LHCN-M2 (cell line): Measurements from ENCODE around the gene IL10RB. TPM values are rescaled to one million over a fixed set of nuclear protein-coding genes. Genes with fewer than 3 reads are reported as not detected.
A peak's percentile ranks its signal among the peaks of the same experiment; 100 is the strongest.

ENCODE experiments used
- DNase-seq: peaks from one replicate; pipeline ENCODE4 v3.0.0-alpha.2; 2012; ENCODE audit warnings: low read depth
- total RNA-seq: library from RNA; depleted of rRNA; stranded (reverse); fragments of >200 nt; gene quantifications from 2 replicates; pipeline ENCODE4 v1.2.3, GENCODE V29; 2014

Gene IL10RB
- total RNA-seq, 1 experiment from 2014 or later, result 38.5 TPM

DNA sequence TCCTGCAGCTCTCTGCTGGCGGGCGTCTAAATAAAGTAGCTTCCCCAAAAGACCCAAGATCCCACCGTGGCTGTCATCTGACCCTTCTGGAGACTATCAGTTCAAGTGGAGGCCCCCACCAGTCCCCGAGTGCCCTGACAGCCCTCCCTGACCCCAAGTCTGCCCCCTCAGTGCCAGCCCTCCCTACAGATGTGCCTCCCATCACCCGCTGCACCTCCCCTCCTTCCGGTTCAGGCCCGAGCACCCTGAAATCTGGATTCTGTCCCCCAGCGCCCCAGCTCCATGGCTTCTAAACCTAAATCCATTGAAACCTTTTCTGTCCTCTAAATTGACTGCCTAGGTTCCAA lies 595 bp downstream of the IL10RB start:
- DNase-seq, result no peak

GRCh38 chr21:33267250-33267649 lies 1.1 kb downstream of the IL10RB start:
- DNase-seq, result no peak

- DNase-seq, result no peak
Measured at GRCh38 chr21:33268393-33268736, 2.2 kb downstream of the IL10RB start.

- DNase-seq, result no peak
Measured at GRCh38 chr21:33268737-33269441, 2.7 kb downstream of the IL10RB start.

- no peak for DNase-seq
Measured at GRCh38 chr21:33270986-33271385, 4.8 kb downstream of the IL10RB start.

DNA sequence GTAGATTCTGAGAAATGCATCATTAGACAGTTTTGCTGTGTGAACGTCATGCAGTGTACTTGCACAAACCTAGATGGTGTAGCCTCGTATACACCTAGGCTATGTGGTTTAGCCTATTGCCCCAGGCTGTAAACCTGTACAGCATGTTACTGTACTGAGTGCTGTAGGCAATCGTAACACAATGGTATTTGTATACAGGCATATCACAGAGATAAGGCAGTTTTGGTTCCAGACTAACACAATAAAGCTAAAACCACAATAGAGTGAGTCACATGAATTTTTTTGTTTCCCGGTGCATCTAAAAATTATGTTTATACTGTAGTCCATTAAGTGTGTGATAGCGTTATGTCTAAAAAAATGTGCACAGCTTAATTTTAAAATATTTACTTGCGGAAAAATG lies 6.9 kb downstream of the IL10RB start:
- peak; percentile 10 for DNase-seq

DNA sequence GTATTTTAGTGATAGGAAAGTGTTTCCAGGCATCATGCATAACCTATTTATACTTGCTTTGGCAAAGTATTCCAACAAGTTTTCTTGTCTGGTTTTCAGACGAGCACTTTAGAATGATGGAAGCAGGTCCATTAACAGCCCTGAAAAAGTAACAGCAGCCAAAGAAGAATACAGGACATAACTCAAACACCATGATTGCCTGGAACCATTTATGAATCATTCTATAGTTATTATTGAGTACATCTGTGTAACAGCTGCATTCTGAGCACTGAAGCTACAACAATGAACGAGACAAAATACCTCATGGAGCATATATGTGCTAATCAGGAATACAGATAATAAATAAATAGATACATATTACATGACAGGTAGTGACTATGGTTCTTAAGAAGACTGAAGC lies 12.6 kb downstream of the IL10RB start:
- no peak for DNase-seq

GRCh38 chr21:33279330-33279820 lies 13.2 kb downstream of the IL10RB start:
- DNase-seq, result no peak

DNA sequence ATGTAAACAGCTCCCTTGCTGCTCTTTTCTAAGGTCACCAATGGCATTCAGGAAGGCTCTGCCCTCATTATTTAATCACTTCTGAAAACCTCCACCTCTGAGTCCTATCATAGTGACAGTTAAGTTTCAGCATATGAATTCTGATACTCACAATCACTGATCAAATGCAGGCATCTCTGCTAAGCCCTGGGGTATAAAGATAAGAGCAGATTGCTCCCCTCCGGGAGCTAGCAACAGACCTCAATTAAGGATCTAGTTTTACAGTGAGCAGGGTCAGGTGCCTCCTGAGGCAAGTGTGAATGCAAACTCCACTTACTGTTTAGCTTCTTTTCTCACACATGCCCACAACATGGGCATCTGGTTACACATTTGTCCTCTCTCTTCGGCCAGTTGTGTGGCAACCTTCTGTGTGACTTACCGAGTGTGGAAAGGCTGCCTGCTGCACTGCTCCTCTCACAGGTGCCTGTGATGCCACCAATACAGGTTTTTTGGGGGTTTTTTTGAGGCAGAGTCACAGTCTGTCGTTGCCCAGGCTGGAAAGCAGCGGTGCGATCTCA lies 15.0 kb downstream of the IL10RB start:
- no peak for DNase-seq

- no peak for DNase-seq
Measured at GRCh38 chr21:33283203-33283602, 17.0 kb downstream of the IL10RB start.

- no peak for DNase-seq
Measured at GRCh38 chr21:33286076-33286475, 19.9 kb downstream of the IL10RB start.

DNA sequence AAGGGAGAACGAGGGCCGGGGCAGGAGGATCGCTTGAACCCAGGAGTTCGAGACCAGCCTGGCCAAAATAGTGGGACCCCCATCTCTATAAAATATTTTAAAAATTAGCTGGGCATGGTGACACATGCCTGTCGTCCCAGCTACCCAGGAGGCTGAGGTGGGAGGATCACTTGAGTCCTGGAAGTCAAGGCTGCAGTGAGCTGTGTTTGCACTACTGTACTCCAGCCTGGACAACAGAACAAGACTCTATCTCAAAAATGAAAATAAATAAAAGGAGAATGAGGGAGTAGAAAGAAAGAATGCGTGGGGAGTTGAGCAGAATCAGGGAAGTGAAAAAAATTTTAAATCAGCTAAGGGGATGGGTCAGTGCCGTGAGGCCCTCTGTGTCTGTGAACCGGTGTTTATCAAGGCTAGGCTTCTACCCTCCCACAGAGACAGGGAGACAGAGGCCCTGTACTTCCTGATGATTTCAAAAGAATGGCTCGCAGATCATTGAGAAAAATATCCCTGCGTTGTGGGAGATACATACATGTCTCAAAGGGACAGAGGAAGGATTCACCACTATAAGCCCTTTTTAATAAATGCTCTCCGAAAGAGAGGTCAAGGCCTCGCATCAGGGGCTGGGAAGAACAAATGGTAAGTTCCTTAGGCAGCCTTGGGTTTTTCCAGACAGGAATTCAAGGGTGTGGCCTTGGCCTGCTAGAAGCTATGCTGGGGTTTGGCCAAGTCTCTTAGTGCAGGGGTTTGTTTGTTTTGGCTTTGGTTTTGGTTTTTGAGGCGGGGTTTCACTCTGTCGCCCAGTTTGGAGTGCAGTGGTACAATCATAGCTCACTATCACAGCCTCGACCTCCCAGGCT lies 20.7 kb downstream of the IL10RB start:
- DNase-seq, result peak; percentile 74

DNA sequence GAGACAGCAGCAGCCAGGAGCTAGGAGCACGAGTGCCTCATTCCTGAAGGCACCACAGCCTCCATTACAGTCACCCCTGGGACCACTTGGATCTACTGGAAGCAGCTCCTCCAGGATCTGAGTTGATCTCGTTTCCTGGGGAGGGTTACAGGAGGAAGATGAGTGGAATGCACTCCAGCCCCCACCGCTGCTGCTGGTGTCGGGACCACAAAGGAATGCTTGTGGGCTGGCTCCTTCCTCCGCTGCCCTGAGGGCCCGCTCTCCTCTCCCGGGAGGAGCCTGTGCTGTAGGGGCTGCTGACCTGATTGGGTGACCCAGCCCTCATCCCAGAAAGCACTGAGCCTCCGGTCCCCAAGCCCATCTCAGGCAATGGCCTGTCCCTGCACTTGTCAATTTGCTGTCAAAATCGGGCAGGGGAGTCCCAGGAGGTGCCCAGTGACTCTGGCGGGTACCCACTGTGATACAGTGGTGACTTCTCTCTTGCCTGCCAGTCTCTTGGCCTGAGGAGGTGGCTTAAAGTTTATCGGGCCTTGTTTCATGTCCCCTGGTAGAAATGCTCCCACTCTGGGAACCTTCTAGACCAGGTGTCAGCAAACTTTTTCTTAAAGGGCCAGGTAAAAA lies 23.1 kb downstream of the IL10RB start:
- DNase-seq, result peak; percentile 57

GRCh38 chr21:33290441-33290840 lies 24.3 kb downstream of the IL10RB start:
- DNase-seq, result no peak

GRCh38 chr21:33291686-33292085 lies 25.5 kb downstream of the IL10RB start:
- DNase-seq, result no peak

- no peak for DNase-seq
Measured at GRCh38 chr21:33292724-33293123, 26.6 kb downstream of the IL10RB start.

DNA sequence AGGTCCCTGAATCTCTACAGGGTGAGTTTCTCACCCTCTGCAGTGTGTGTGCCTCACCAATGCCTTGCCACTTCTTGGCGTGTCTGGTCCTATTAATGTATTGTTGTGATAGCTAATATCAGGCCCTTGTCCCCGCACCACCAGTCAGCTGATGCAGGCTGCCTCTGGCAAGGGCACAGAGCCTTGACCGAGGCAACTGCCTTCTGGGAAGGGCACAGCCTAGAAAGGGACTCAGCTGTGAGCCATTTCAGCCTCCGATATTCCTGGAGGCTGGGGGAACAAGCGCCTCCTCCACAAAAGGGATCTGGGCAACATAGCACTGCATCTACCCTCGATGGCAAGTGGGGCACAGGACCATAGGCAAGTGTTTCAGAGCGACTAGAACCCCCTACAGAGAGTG lies 27.0 kb downstream of the IL10RB start:
- no peak for DNase-seq

- DNase-seq, result no peak
Measured at GRCh38 chr21:33293811-33294216, 27.6 kb downstream of the IL10RB start.

DNA sequence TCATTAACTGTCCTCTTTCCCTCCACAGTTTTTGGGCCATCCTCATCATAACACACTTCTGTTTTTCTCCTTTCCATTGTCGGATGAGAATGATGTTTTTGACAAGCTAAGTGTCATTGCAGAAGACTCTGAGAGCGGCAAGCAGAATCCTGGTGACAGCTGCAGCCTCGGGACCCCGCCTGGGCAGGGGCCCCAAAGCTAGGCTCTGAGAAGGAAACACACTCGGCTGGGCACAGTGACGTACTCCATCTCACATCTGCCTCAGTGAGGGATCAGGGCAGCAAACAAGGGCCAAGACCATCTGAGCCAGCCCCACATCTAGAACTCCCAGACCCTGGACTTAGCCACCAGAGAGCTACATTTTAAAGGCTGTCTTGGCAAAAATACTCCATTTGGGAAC lies 30.0 kb downstream of the IL10RB start:
- no peak for DNase-seq

DNA sequence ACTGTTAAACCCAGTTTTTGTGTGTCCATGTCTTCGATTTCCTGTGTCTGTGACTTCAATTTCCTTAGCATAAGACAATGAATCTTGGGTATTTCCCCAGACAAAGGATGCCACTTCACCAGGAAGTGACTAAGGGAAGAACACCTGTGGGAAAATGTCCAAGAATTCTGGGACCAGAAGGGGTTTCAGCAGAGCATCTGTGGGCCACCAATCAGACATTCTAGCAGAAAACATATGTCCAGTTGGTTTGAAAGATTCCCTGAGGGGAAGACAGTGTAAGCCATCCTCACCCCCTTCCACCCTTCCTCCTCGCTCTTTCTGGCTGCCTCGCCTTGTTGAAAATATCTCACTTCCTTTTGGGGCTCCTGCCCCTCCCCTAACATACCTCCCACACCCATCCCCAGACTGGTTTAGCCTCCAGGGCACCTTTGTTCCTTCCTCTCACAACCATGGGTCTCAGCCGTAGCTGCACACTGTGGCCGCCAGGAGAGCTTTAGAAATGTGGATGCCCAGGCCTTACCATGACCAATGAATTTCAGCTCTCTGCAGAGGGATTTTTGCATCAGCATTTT lies 33.1 kb downstream of the IL10RB start:
- DNase-seq, result no peak

- no peak for DNase-seq
Measured at GRCh38 chr21:33300701-33301631, 34.8 kb downstream of the IL10RB start.
